ENCODE results near the gene C2orf76. TPM values are rescaled to one million over a fixed set of nuclear protein-coding genes. Genes with fewer than 3 reads are reported as not detected.

The C2orf76 gene
- polyA plus RNA-seq, 1 donor from 2014 or later: 37.7 TPM

DNA sequence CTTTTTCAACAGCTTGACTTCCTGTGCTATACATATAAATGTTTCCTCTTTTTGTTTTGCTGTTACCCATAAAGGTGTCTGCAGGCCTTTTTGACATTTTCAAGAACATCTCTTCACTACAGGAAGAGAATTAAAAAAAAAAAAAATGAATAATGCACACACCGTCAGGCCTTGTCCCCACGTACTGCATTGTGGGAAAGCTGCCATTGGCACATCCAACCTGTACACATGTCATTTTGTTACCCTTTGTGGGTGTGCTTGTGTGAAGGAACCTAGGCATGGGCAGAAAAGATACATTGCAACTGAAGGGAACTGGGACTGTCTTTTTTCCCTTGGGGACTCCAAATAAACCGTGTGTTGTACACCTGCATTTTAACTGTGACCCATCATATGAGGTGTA lies 48.3 kb upstream of the C2orf76 start:
- H3K9me3 ChIP-seq (ENCODE audit: low read length): no peaks in the 10 kb centered on the region
- no peak overlapping the region for H3K4me2 ChIP-seq (ENCODE audit: low read length)
- no peak overlapping the region for H3K27ac ChIP-seq (ENCODE audit: low read length)
- no peak overlapping the region for H2AFZ ChIP-seq (ENCODE audit: low read depth, low read length)
- H3K9ac ChIP-seq (ENCODE audit: low read length): no peak overlapping the region
- H3K79me2 ChIP-seq (replicated peaks; ENCODE audit: insufficient read depth, low read length): no peaks in the 10 kb centered on the region
- no peaks in the 10 kb centered on the region for H3F3A ChIP-seq (ENCODE audit: insufficient read depth, low read length, poor library complexity, severe bottlenecking)
- TF ChIP-seq POLR2AphosphoS5 (IDR thresholded peaks at IDR 0.05) (no peak), SMC3 (conservative IDR thresholded peaks at IDR 0.05; ENCODE audit: poor library complexity) (no peak), TAF1 (IDR thresholded peaks at IDR 0.05; ENCODE audit: low read depth) (no peak), MXI1 (conservative IDR thresholded peaks at IDR 0.05; ENCODE audit: poor library complexity, severe bottlenecking) (no peak), RAD21 (conservative IDR thresholded peaks at IDR 0.05) (no peak), EZH2 (IDR thresholded peaks at IDR 0.05; ENCODE audit: borderline replicate concordance, insufficient read depth, low read length, poor library complexity, severe bottlenecking) (no peak), EP300 (conservative IDR thresholded peaks at IDR 0.05; ENCODE audit: poor library complexity, severe bottlenecking) (no peak)
- TF ChIP-seq, protein P1, sequence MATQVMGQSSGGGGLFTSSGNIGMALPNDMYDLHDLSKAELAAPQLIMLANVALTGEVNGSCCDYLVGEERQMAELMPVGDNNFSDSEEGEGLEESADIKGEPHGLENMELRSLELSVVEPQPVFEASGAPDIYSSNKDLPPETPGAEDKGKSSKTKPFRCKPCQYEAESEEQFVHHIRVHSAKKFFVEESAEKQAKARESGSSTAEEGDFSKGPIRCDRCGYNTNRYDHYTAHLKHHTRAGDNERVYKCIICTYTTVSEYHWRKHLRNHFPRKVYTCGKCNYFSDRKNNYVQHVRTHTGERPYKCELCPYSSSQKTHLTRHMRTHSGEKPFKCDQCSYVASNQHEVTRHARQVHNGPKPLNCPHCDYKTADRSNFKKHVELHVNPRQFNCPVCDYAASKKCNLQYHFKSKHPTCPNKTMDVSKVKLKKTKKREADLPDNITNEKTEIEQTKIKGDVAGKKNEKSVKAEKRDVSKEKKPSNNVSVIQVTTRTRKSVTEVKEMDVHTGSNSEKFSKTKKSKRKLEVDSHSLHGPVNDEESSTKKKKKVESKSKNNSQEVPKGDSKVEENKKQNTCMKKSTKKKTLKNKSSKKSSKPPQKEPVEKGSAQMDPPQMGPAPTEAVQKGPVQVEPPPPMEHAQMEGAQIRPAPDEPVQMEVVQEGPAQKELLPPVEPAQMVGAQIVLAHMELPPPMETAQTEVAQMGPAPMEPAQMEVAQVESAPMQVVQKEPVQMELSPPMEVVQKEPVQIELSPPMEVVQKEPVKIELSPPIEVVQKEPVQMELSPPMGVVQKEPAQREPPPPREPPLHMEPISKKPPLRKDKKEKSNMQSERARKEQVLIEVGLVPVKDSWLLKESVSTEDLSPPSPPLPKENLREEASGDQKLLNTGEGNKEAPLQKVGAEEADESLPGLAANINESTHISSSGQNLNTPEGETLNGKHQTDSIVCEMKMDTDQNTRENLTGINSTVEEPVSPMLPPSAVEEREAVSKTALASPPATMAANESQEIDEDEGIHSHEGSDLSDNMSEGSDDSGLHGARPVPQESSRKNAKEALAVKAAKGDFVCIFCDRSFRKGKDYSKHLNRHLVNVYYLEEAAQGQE (IDR thresholded peaks at IDR 0.05; ENCODE audit: borderline replicate concordance): no peak
- TF ChIP-seq, protein P2, sequence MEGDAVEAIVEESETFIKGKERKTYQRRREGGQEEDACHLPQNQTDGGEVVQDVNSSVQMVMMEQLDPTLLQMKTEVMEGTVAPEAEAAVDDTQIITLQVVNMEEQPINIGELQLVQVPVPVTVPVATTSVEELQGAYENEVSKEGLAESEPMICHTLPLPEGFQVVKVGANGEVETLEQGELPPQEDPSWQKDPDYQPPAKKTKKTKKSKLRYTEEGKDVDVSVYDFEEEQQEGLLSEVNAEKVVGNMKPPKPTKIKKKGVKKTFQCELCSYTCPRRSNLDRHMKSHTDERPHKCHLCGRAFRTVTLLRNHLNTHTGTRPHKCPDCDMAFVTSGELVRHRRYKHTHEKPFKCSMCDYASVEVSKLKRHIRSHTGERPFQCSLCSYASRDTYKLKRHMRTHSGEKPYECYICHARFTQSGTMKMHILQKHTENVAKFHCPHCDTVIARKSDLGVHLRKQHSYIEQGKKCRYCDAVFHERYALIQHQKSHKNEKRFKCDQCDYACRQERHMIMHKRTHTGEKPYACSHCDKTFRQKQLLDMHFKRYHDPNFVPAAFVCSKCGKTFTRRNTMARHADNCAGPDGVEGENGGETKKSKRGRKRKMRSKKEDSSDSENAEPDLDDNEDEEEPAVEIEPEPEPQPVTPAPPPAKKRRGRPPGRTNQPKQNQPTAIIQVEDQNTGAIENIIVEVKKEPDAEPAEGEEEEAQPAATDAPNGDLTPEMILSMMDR (IDR thresholded peaks at IDR 0.05; ENCODE audit: poor library complexity, severe bottlenecking): no peak
- no peaks in the 10 kb centered on the region for H4K20me1 ChIP-seq (ENCODE audit: insufficient read depth)
- H3K27me3 ChIP-seq (ENCODE audit: insufficient read depth, low read depth, low read length): no peaks in the 10 kb centered on the region
- no peak overlapping the region for H3K4me3 ChIP-seq (ENCODE audit: low read length)
- H3K9me2 ChIP-seq (ENCODE audit: insufficient read depth, low read length): no peaks in the 10 kb centered on the region
- H3K36me3 ChIP-seq (ENCODE audit: insufficient read depth, low read length): no peaks in the 10 kb centered on the region

DNA sequence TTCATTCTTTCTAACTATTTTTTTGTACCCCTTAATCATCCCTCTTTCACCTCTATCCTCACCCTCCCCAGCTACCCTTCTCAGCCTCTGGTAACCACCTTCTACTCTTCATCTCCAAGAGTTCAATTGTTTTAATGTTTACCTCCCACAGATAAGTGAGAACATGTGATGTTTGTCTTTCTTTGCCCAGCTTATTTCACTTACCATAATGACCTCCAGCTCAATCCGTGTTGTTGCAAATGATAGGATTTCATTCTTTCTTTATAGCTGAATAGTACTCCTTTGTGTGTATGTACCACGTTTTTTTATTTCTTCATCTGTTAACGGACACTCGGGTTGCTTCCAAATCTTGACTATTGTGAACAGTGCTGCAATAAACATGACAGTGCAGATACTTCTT lies 42.9 kb upstream of the C2orf76 start:
- no peak overlapping the region for H3K4me3 ChIP-seq (ENCODE audit: low read length)
- H3F3A ChIP-seq (ENCODE audit: insufficient read depth, low read length, poor library complexity, severe bottlenecking): no peaks in the 10 kb centered on the region
- no peak overlapping the region for H3K9ac ChIP-seq (ENCODE audit: low read length)
- no peak overlapping the region for H2AFZ ChIP-seq (ENCODE audit: low read depth, low read length)
- H3K27ac ChIP-seq (ENCODE audit: low read length): no peak overlapping the region
- H3K27me3 ChIP-seq (ENCODE audit: insufficient read depth, low read depth, low read length): no peaks in the 10 kb centered on the region
- H4K20me1 ChIP-seq (ENCODE audit: insufficient read depth): no peaks in the 10 kb centered on the region
- H3K9me3 ChIP-seq (ENCODE audit: low read length): no peaks in the 10 kb centered on the region
- H3K9me2 ChIP-seq (ENCODE audit: insufficient read depth, low read length): no peaks in the 10 kb centered on the region
- no peaks in the 10 kb centered on the region for H3K36me3 ChIP-seq (ENCODE audit: insufficient read depth, low read length)
- no peaks in the 10 kb centered on the region for H3K79me2 ChIP-seq (replicated peaks; ENCODE audit: insufficient read depth, low read length)
- H3K4me2 ChIP-seq (ENCODE audit: low read length): no peak overlapping the region
- TF ChIP-seq SMC3 (conservative IDR thresholded peaks at IDR 0.05; ENCODE audit: poor library complexity): no peak
- TF ChIP-seq TAF1 (IDR thresholded peaks at IDR 0.05; ENCODE audit: low read depth): no peak
- TF ChIP-seq EZH2 (IDR thresholded peaks at IDR 0.05; ENCODE audit: borderline replicate concordance, insufficient read depth, low read length, poor library complexity, severe bottlenecking): no peak
- no peak for TF ChIP-seq MXI1 (conservative IDR thresholded peaks at IDR 0.05; ENCODE audit: poor library complexity, severe bottlenecking)
- TF ChIP-seq, protein P2 (IDR thresholded peaks at IDR 0.05; ENCODE audit: poor library complexity, severe bottlenecking): no peak
- TF ChIP-seq, protein P1 (IDR thresholded peaks at IDR 0.05; ENCODE audit: borderline replicate concordance): no peak
- no peak for TF ChIP-seq POLR2AphosphoS5 (IDR thresholded peaks at IDR 0.05)
- TF ChIP-seq RAD21 (conservative IDR thresholded peaks at IDR 0.05): no peak
- no peak for TF ChIP-seq EP300 (conservative IDR thresholded peaks at IDR 0.05; ENCODE audit: poor library complexity, severe bottlenecking)
